ENCODE results near the gene MEI1.

DNA sequence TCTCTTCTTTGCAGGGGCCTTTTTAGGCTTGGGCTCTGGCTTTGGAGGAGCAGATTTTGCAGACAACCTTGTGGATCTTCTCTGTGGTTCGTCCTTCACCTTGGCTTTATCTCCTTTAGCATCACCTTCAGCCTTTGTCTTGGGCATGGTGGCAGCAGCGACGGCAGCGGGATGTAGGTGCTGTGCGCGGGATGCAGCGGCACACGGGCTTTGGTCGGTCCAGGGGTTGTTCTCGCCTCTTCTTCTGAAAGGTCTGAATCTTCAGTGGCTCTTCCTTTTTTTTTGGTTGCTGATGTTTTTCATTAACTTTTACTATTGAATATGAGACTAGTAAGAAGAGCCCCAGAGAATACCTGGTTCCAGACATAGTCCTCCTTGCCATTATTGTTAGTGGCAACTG lies 10.0 kb downstream of the MEI1 start:
- TF ChIP-seq, protein P1, sequence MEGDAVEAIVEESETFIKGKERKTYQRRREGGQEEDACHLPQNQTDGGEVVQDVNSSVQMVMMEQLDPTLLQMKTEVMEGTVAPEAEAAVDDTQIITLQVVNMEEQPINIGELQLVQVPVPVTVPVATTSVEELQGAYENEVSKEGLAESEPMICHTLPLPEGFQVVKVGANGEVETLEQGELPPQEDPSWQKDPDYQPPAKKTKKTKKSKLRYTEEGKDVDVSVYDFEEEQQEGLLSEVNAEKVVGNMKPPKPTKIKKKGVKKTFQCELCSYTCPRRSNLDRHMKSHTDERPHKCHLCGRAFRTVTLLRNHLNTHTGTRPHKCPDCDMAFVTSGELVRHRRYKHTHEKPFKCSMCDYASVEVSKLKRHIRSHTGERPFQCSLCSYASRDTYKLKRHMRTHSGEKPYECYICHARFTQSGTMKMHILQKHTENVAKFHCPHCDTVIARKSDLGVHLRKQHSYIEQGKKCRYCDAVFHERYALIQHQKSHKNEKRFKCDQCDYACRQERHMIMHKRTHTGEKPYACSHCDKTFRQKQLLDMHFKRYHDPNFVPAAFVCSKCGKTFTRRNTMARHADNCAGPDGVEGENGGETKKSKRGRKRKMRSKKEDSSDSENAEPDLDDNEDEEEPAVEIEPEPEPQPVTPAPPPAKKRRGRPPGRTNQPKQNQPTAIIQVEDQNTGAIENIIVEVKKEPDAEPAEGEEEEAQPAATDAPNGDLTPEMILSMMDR (IDR thresholded peaks at IDR 0.05): no peak
- TF ChIP-seq ZFX (IDR thresholded peaks at IDR 0.05; ENCODE audit: borderline replicate concordance): no peak

All from 22Rv1 (cell line).